HG02852 (cell line): ENCODE measurements around the gene CRYBA1.
"Not testable (repeated sequence)": the region's sequence is repeated elsewhere in the genome, so short reads cannot be mapped to it uniquely, and the experiment has no call there.

Experiments used
- ATAC-seq: cut with Tn5 transposase; IDR thresholded peaks from one replicate; pipeline ENCODE4 v1.9.1; 2021; ENCODE audit warnings: mild to moderate bottlenecking, moderate library complexity; ENCODE audit not compliant: unreplicated experiment

Gene CRYBA1

DNA sequence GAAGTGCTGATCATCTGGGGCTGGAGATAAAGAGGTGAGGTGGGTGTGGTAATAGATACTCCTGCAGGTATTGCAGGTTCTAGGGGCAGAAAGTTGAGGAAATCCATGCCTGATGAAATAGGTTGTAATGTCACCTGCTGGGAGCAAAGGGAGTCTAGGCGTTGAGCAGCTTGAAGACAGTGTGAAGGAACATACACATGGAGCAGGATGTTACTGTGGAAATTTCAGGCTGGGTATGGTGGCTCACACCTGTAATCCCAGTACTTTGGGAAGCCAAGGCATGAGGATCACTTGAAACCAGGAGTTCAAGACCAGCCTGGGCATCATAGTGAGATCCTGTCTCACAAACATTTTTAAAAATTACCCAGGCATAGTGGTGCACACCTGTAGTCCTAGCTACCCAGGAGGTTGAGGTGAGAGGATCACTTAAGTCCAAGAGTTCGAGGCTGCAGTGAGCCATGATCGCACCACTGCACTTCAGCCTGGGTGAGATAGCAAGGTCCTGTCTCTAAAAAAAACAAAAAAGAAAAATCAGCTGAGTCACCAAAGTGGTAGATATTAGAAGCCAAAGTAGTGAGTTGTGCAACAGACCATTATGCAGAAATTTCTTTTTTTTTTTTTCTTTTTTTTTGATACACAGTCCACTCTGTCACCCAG is 9.1 kb upstream of the CRYBA1 start:
- no peak for ATAC-seq

DNA sequence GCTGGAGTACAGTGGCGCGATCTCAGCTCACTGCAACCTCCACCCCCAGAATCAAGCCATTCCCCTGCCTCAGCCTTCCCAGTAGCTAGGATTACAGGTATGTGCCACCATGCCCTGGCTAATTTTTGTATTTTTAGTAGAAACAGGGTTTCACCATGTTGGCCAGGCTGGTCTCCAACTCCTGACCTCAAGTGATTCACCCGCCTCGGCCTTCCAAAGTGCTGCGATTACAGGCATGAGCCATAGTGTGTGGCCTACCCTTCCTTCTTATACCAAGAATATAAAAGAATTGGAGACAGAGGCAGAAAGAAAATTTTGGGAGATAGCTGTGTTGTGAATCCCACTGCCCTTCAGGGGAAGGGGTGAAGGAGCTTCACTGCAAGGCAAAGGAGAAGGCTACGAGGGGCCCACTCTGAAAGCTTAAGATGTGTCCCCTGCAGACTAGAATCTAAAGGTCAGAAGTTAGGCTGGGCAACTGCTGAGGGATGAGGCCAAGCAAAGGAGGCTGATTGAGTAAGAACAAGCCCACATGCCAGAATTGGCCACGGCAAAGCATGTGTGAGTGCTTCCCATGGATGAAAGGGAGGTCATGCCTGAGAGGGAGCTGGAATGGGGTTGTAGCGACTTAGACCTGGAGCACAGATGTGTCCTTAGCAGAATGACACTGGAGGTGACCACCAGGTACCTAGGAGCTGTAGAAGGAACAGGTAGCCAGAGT is 8.4 kb upstream of the CRYBA1 start:
- no peak for ATAC-seq

DNA sequence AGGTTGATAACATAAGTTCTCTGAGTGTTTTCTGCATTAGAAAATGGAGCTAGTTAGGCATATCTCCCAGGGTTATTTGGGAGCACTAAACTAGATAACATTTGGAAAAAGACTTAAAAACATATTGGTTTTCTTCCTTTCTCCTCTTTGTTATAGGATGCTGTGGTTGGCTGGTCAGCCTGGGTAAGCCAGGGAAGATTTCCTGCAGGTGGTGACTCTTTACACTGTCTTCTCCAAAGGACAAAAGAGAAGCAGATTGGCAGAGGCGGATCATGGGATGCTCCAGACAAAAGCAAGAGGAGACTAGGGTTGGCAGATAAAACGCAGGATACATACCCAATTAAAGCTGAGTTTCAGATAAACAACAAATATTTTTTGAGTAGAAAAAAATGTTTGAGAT is 6.2 kb upstream of the CRYBA1 start:
- ATAC-seq: no peak

DNA sequence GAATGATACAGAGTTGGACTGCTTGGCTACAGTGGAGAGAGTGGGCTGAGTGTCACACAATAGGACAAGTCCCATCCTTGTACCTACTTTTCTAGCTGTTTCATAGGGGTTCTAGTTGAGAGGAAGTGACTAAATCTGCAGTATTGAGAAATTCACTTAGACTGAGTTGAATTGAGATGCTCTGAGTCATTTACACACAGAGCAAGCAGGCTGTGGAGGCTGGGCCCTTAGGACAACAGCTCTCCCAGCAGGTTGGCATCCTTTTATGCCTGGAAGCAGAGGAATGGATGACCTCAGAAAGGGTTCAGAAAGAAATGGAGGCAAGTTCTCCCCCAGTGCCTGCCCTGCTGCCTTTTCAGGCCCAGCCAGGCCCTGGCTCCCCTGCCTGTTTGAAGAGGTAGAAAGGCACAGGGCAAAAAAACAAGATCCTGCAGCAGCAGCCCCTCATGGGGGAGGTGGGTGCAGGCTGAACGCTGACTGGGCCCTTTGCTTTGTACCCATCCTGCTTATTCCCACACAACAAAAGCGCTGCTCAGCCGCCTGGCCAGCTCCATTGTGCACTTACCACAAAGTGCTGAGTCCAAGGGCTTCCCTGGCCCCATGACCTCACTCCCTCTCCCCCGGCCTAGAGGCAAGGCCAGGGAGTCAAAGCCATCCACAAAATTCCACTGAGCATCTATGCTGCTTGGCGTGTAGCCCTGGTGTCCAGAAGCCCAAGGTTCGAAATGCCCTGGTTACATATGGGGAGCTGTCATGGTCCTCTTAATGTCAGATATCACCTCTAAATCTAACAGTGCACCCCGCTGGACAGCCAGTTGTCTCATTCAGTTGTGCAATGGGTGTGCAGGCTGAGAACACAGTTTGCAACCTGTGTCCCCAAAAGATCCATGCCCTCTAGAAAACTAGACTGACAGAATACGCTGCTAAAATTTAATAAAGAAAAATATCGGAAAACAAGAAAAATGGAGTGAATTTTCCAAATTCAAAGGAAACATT is 5.4 kb upstream of the CRYBA1 start:
- no peak for ATAC-seq

DNA sequence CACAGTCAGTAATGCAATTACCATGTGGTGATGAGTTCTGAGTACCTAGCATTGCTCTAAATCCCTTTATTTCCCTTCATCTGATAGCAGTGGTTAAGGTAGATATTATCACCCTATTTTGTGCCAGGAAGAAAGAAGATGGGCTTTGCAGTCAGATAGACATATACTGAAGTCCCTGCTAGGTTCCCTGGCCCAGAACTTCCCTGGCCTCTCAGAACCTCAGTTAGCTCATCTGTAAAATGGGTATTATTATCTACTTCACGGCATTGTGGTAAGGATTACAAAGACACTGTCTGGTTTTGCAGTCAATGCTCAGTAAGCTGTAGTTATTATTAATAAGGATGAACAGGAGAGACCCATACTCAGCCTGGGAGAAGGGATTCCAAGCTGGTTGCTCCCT is 4.6 kb upstream of the CRYBA1 start:
- no peak for ATAC-seq

DNA sequence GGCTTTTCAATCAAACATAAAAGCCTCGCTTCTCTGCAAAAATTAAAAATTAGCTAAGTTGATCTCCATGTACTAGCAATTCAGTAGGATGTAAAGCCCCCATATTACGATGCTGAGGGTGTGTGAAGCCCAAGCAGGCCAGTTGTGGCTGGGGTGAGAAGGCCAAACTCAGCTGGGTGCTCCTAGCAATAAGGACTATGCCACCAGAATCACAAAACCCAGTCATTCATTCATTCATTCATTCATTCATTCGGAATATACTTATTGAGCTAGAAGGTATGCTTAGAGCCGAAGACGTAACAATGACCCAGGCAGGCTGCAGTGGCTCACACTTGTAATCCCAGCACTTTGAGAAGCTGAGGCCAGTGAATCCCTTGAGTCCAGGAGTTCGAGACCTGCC is 3.9 kb upstream of the CRYBA1 start:
- ATAC-seq: no peak

DNA sequence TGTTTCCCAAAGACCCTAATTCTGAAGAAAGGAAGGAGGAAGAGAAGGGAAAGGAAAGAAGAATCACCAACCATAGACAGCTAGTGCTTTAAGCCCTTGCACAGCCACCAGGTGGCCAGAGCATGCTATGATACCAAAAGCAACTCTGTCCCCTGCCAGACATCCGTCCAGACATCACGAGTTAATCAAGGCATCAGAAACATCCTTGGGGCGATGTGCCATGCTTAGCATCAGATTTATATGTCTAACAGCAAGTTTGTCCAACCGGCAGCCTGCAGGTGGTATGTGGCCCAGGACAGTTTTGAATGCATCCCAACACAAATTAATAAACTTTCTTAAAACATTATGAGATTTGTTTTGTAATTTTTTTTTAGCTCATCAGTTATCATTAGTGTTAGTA is 2.9 kb upstream of the CRYBA1 start:
- ATAC-seq: no peak

DNA sequence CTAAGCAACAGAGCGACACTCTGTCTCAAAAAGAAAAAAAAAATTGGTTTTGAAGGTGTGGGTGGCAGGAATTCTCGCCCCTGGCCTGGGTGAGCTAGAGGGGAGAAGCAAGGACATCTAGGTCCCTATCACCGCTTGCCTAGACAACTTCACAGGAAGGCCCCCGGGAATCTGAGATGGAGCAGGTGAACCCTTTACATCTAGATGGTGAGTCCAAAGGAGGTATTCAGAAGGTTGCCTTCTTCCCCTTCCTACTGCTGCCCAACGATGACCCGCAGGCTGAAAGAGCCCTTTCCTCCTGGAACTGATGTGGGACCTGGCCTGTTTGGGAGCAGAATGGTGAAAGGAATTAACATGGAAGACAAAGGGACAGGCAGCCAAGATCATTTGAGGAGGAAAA is 1.3 kb upstream of the CRYBA1 start:
- no peak for ATAC-seq

DNA sequence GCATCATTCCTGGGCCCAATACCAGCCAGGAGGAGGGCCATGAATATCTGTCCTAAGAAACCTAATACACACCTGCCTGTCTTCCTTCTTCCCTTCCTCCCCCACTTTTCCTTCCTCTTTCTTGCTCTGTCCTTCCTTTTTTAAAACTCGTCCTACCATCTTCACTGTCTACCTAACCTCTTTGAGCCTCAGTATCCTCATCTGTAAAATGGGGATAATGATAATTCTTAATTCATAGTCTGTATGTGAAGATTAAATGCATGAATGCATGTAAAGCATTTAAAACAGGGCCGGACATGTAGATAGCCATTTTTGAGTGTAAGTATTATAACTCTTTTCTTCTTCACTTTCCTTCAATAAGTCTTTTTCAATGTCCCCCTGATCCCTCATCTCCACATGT is 560 bp downstream of the CRYBA1 start:
- no peak for ATAC-seq

DNA sequence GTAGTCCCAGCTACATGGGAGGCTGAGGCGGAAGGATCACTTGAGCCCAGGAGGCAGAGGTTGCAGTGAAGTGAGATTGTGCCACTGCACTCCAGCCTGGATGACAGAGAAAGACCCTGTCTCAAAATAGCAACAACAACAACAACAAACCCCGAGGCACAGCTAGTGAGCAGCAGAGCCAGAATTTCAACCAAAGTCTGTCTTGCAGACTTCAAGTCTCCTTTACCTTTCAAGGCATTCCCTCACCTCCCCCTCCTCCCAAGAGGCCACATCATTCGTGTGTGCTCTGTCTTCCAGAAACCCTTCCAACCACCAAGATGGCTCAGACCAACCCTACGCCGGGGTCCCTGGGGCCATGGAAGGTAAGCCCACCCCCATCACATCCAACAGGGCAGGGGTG is 2.2 kb downstream of the CRYBA1 start:
- ATAC-seq: no peak

DNA sequence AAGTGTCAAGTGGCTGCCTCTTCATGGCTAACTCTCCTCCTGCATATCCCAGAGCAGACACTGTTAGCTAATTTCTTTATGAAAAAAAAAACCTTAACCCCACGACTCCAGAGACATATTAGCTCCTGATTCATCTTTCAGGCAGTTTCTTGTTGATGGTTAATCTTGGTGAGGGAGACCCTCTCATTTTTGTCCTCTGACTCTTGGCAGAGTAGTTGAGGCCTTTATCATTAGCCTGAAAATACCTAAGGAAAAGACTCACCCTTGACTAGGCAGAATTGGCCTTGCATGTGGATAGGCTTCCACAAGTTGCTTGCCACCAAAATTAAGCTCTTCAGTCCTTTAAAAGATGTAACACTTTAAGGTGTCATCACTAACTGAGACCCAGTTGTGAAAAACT is 4.0 kb downstream of the CRYBA1 start:
- ATAC-seq: no peak

DNA sequence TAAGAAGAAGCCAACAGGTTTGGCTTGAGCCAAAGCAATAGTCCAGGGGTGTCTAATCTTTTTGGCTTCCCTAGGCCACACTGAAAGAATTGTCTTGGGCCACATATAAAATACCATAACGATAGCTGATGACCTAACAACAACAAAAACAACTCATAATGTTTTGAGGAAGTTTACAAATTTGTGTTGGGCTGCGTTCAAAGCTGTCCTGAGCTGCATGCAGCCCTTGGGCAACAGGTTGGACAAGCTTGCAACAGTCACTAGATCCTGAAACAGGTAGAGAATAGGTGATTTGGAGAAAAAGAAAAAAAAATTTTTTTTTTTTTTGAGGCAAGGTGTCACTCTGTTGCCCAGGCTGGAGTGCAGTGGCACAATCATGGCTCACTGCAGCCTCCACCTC is 4.5 kb downstream of the CRYBA1 start:
- no peak for ATAC-seq

DNA sequence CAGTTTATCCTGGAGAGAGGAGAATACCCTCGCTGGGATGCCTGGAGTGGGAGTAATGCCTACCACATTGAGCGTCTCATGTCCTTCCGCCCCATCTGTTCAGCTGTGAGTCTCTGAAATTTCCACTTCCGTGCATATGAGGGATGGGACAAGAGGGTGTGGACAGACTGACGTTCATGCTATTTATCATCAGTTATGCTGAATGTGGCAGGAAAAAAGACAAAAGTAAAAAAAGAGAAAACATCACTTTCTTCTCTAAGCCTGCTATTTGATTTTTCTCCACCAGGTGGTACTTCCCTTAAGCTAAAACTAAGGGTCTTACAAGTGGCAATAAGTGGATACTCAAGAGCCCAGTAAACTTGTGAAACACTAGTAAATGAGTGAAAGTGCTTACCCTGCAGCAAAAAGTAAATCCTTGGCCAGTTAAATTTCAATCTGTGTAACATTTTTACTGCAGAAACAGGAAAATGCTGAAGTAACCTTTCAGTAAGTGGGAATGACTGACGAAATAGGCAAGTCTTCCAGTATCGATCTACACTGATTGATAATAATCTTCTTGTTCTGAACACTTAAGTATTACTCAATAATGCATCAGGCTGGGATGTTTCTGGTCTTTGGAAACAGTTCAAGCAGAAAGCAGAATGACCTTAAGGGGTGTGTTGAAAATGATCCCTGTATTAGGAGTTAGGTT is 5.6 kb downstream of the CRYBA1 start:
- ATAC-seq: no peak

DNA sequence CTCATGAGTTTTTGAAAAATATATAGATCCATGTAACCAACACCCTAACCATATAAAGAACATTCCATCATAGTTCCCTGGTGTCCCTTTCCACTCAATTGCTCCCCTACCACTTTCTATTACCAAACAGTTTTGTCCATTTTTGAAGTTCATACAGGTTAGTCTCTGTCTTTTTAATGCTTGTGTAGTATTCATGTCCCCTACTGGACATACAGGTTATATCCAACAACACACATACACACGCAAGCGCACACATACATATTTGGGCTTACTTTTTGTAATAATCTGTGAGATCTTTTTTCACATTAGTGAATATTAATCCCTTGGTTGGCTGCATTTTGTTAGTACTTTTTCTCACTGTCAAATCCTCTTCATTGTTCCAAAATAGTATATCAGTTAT is 6.4 kb downstream of the CRYBA1 start:
- ATAC-seq: no peak

DNA sequence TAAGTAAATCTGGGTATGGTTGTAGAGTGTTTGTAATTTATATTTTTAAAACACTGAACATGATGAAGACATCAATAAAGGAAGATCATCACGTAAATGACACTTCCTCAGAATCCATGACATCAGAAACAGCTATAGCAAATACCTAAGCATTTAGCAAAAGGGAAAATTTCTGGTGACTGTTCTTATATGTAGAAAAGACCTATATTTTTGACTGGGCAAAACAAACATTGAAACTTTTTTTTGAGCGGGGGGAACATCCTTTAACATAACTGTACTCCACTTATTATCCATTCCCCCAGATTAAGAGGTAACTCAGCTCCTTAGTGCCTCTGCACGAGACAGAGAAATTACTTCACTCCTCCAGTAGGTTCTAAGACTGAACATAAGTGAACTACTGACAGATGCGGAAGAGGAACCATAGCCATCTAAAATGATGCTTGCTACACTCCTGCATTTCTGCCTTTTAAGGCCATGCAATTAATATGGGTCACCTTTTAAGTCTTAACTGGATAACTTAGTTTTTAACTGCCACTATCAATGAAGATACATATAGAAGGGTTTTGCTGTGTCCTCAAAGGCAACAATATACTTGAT is 9.4 kb downstream of the CRYBA1 start:
- no peak for ATAC-seq

DNA sequence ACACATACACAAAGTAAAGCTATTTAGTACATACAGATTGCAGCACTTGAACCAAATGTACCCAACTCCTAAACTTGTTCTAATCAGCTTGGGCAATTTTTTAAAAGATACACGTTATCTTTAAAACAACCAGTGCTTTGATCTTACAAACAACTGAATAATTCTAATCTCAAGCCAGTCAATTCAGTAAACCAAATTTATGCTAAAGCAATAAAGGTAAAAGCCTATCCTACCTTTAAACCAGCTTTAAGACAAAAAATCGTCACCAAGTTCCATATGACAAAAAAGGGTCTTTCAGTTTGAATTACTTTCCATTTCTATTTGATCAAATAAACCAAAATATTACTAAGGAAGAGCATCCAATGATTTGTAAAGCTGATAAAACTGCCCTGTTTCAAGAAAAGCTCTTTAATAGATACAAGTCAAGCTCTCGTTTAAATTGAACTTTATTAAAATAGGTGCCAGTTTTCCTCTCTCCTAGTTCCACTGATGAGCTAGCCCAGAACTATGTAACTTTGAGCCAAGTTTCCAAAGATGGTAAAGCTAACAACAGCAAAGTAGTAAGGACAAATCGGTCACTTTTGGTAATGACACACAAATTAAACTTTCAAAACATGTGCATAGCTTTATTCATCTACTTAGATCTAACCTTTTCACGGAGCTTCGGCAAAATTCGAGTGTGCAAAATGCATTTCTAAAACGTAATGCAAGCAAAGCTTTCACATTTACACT is 10.2 kb downstream of the CRYBA1 start:
- ATAC-seq: no peak

DNA sequence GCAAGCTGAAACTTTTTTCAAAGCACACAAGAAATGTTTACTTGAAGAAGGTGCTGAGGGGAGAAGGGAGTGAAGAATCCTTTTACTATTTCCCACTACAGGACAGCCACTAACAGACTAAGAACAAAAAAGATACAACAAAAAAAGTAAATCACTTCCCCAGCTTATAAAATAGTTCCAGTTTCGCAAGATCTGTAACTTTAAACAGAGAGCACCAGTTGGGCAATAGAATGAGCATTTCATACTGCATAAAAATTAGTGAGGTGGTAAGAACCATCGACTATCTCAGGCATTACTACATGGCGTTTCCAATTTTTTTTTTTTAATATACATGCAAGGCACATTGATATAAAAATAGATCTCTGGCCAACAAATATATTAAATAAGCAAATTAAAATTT is 11.1 kb downstream of the CRYBA1 start:
- no peak for ATAC-seq

DNA sequence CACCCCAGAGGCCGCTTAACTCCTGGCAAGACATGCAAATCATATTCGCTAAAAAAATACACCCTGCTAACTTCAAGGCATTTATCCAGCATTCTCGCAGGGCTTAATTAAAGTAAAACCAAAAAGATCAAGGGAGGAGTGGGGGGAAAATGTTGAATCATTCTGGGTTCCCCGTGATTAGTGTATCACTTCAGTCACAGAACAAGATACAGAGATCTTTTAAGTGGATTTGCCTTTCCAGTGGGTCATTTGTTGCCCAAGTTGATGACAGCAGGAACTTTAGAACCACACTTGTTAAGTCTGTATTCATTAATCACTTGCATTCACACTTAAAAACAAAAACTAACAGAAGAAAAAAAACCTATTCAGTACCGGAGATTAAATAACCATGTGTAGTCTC is 17.3 kb downstream of the CRYBA1 start:
- no peak for ATAC-seq

DNA sequence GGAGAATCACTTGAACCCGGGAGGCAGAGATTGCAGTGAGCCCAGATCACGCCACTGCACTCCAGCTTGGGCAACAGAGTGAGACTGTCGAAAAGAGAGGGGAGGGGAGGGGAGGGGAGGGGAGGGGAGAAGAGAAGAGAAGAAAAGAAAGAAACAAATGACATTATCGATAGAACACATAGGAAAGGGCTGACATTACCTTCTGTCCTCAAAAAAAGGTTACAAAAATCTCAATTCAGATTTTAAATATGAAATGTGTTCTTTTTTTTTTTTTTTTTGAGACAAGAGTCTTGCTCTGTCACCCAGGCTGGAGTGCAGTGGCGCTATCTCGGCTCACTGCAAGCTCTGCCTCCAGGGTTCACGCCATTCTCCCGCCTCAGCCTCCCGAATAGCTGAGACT is 25.3 kb downstream of the CRYBA1 start:
- not testable (repeated sequence) for ATAC-seq

DNA sequence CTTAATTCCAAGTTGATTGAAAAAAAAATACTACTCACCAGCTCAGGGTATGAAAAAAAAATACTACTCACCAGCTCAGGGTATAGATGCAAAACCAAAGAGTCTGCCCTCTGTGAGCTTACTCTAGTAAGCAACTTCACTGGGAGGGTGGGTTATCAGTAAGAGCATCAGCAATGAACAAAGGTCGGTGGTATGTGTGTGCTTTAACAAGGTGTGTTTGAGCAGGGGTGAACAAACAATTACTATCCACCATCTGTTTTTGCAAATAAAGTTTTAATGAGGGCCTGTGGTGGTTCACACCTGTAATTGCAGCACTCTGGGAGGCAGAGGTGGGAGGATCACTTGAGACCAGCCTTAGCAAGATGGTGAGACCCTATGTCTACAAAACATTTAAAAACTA is 27.3 kb downstream of the CRYBA1 start:
- no peak for ATAC-seq
